Gastrocnemius medialis (tissue), 4 donors: ENCODE measurements around the gene CFB. TPM values are rescaled to one million over a fixed set of nuclear protein-coding genes. Genes with fewer than 3 reads are reported as not detected.

Experiments
- ATAC-seq, 2 donors: fragments of 150-250 bp; one replicate each; pipeline ENCODE4 v1.9.1; 2016
- DNase-seq, 2 donors: peaks; one replicate each; pipeline ENCODE4 v3.0.0-alpha.2; 2019
- H3K27ac ChIP-seq, 4 donors: fragments of 200-600 bp; sonication (generic); 1 replicate in 1 of 4; 2 replicates in 3 of 4; pipeline ENCODE4 v1.5.1; 2016 to 2018; ENCODE audit warnings: mild to moderate bottlenecking in 2 of 4, moderate library complexity in 1 of 4
- H3K27me3 ChIP-seq, 3 donors: fragments of 200-600 bp; sonication (generic) in 2 of 3; 1 replicate in 1 of 3; 2 replicates in 2 of 3; pipeline versions ENCODE4 v1.5.1 to v1.6.0; 2016 to 2019; ENCODE audit warnings: mild to moderate bottlenecking in 1 of 3, moderate library complexity in 1 of 3
- H3K36me3 ChIP-seq, 2 donors: fragments of 200-600 bp; sonication (generic) in 1 of 2; one replicate each; pipeline ENCODE4 v1.5.1; 2017 to 2018
- H3K4me1 ChIP-seq, 2 donors: fragments of 200-600 bp; sonication (generic) in 1 of 2; one replicate each; pipeline ENCODE4 v1.5.1; 2016 to 2017; ENCODE audit warnings: mild to moderate bottlenecking in 2 of 2
- H3K4me3 ChIP-seq, 4 donors: fragments of 200-600 bp; sonication (generic) in 3 of 4; 1 replicate in 1 of 4; 2 replicates in 3 of 4; pipeline ENCODE4 v1.5.1; 2016 to 2019; ENCODE audit warnings: mild to moderate bottlenecking in 2 of 4
- H3K9me3 ChIP-seq, 3 donors: fragments of 200-600 bp; sonication (generic) in 2 of 3; 1 replicate in 1 of 3; 2 replicates in 2 of 3; pipeline ENCODE4 v1.5.1; 2016 to 2019
- POLR2A ChIP-seq, 2 donors: fragments of 450-650 bp; IDR thresholded peaks; one replicate each; pipeline ENCODE4 v1.6.1; 2017; ENCODE audit warnings: antibody characterized with exemption in 2 of 2, mild to moderate bottlenecking in 2 of 2, moderate library complexity in 2 of 2
- in situ Hi-C, 4 donors: fragments of 200-750 bp; cut with MboI; loops; one replicate each; pipeline versions ENCODE4 v1.15.0 to v1.8.0; 2017; ENCODE audit warnings: low sequenced_read_pairs in 4 of 4
- intact Hi-C: fragments of 100-400 bp; cut with DNase I; formaldehyde crosslinking; loops from one replicate; pipeline ENCODE4 v1.15.1; 2023; ENCODE audit warnings: low total_unique reads
- total RNA-seq, 4 donors: library from RNA; depleted of rRNA; stranded (reverse); fragments of >200 nt; gene quantifications; one replicate each; pipeline versions ENCODE4 v1.1.0 to v1.2.3, GENCODE V29; 2016
- TF ChIP-seq, protein P1 (sequence below), 5 experiments: fragments of 450-650 bp in 3 of 5; fragments of 200-600 bp in 2 of 5; sonication (generic) in 2 of 5; IDR thresholded peaks in 4 of 5; conservative IDR thresholded peaks in 1 of 5; 1 replicate in 4 of 5; 2 replicates in 1 of 5; pipeline ENCODE4 v1.5.1; 2016 to 2019; ENCODE audit warnings: antibody characterized with exemption in 5 of 5, mild to moderate bottlenecking in 3 of 5, moderate library complexity in 3 of 5

Gene CFB
- total RNA-seq, 4 donors from 2014 or later, result 1.0 to 13.8 (median 6.1) TPM

DNA sequence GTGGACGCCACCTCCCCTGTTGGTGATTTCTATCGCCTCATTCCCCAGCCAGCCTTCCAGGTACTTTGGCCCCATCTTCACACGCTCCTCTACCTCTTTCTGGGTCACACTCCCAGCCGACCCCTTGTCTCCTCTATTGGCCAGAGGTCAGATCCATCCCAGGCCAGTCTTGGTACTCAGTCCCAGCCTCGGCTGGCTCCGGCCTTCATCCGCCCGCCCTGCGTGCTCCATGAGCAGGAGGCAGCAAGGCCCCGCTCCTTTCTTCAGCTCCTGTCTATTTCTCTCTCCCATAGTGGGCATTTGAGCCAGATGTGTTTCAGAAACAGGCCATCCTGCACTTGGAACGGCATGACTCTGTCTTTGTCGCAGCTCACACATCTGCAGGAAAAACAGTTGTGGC, 15.7 kb downstream of the CFB start:
- no peak for TF ChIP-seq POLR2A (IDR thresholded peaks at IDR 0.05)
- TF ChIP-seq, protein P1, sequence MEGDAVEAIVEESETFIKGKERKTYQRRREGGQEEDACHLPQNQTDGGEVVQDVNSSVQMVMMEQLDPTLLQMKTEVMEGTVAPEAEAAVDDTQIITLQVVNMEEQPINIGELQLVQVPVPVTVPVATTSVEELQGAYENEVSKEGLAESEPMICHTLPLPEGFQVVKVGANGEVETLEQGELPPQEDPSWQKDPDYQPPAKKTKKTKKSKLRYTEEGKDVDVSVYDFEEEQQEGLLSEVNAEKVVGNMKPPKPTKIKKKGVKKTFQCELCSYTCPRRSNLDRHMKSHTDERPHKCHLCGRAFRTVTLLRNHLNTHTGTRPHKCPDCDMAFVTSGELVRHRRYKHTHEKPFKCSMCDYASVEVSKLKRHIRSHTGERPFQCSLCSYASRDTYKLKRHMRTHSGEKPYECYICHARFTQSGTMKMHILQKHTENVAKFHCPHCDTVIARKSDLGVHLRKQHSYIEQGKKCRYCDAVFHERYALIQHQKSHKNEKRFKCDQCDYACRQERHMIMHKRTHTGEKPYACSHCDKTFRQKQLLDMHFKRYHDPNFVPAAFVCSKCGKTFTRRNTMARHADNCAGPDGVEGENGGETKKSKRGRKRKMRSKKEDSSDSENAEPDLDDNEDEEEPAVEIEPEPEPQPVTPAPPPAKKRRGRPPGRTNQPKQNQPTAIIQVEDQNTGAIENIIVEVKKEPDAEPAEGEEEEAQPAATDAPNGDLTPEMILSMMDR (IDR thresholded peaks at IDR 0.05 in 4 of 5, conservative IDR thresholded peaks at IDR 0.05 in 1 of 5), result no peak
- Histone ChIP-seq H3K4me3 (no peak overlapping the region), H3K36me3 (peaks cover 0 to 74% of the 10 kb centered on the region in 2 donors), H3K27me3 (no peaks in the 10 kb centered on the region), H3K4me1 (peaks cover 17 to 20% of the 10 kb centered on the region in 2 donors), H3K27ac (no peak overlapping the region), H3K9me3 (no peaks in the 10 kb centered on the region)
- no peak for DNase-seq
- intact Hi-C loops (no loop called here), in situ Hi-C loops (loop anchor here (25.0 kb wide), 6 partner anchors 101 to 1001 kb away; partner anchors contain the start of genes AGER (in 1 of the 4), AGPAT1 (in 1 of the 4), APOM (in 1 of the 4) and ATF6B (in 1 of the 4))
- no peak for ATAC-seq

DNA sequence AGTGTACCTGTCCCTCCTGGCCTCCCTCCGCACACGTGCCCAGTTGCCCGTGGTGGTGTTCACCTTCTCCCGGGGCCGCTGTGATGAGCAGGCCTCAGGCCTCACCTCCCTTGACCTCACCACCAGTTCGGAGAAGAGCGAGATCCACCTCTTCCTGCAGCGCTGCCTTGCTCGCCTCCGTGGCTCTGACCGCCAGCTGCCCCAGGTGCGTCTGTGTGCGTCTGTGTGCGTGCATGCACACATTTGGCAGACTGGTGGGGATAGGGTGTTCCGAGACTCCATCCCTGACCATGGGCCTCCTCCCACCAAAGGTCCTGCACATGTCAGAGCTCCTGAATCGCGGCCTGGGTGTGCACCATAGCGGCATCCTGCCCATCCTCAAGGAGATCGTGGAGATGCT, 18.0 kb downstream of the CFB start:
- Histone ChIP-seq H3K36me3 (peaks cover 0 to 74% of the 10 kb centered on the region in 2 donors), H3K9me3 (no peaks in the 10 kb centered on the region), H3K4me3 (no peak overlapping the region), H3K27ac (no peak overlapping the region), H3K27me3 (no peaks in the 10 kb centered on the region), H3K4me1 (peaks cover 4 to 7% of the 10 kb centered on the region in 2 donors)
- intact Hi-C loops (no loop called here), in situ Hi-C loops (loop anchor here (25.0 kb wide), 6 partner anchors 98 to 998 kb away; partner anchors contain the start of genes AGER (in 1 of the 4), AGPAT1 (in 1 of the 4), APOM (in 1 of the 4) and ATF6B (in 1 of the 4))
- no peak for TF ChIP-seq POLR2A (IDR thresholded peaks at IDR 0.05)
- TF ChIP-seq, protein P1 (IDR thresholded peaks at IDR 0.05 in 4 of 5, conservative IDR thresholded peaks at IDR 0.05 in 1 of 5), result no peak
- DNase-seq (no peak), ATAC-seq (no peak)

DNA sequence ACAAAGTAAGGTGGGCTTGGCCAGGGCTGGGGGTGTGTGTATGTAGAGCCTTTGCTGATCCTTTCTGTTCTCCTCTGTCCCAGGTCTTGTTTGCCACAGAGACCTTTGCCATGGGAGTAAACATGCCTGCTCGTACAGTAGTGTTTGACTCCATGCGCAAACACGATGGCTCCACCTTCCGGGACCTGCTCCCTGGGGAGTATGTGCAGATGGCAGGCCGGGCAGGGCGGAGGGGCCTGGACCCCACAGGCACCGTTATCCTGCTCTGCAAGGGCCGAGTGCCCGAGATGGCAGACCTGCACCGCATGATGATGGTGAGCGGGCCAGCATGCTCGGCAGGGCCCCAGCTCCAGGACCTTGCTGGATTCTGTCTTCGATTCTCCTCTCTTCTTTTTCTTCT, 19.8 kb downstream of the CFB start:
- intact Hi-C loops, result no loop called here
- ATAC-seq (no peak), DNase-seq (no peak)
- Histone ChIP-seq H3K27me3 (no peaks in the 10 kb centered on the region), H3K36me3 (peaks cover 0 to 77% of the 10 kb centered on the region in 2 donors), H3K4me1 (peaks cover 3 to 5% of the 10 kb centered on the region in 2 donors), H3K9me3 (no peaks in the 10 kb centered on the region), H3K27ac (no peak overlapping the region), H3K4me3 (no peak overlapping the region)
- TF ChIP-seq, protein P1 (IDR thresholded peaks at IDR 0.05 in 4 of 5, conservative IDR thresholded peaks at IDR 0.05 in 1 of 5), result no peak
- no peak for TF ChIP-seq POLR2A (IDR thresholded peaks at IDR 0.05)
- in situ Hi-C loops, result loop anchor here (25.0 kb wide), 6 partner anchors 97 to 997 kb away; partner anchors contain the start of genes AGER (in 1 of the 4), AGPAT1 (in 1 of the 4), APOM (in 1 of the 4) and ATF6B (in 1 of the 4)

DNA sequence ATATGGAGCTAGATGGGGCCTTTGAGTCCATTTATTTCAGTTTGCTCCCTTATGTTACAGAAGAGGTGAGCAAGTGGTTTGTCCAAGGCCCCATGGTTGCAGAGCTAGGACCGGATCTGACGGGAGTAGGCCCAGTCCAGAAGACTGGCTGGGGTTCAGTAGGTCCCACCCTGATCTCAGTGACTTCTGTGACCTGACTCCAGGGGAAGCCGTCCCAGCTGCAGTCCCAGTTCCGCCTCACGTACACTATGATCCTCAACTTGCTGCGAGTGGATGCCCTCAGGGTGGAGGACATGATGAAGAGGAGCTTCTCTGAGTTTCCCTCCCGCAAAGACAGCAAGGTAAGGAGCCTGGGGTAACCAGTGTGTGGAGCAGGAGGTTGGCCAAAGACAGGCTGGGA, 20.6 kb downstream of the CFB start:
- no peak for DNase-seq
- Histone ChIP-seq H3K36me3 (peaks cover 0 to 69% of the 10 kb centered on the region in 2 donors), H3K9me3 (no peaks in the 10 kb centered on the region), H3K27ac (no peak overlapping the region), H3K4me1 (peaks cover 11 to 13% of the 10 kb centered on the region in 2 donors), H3K4me3 (no peak overlapping the region), H3K27me3 (no peaks in the 10 kb centered on the region)
- no peak for ATAC-seq
- intact Hi-C loops, result no loop called here
- in situ Hi-C loops, result loop anchor here (25.0 kb wide), 6 partner anchors 96 to 996 kb away; partner anchors contain the start of genes AGER (in 1 of the 4), AGPAT1 (in 1 of the 4), APOM (in 1 of the 4) and ATF6B (in 1 of the 4)
- TF ChIP-seq POLR2A (IDR thresholded peaks at IDR 0.05), result no peak
- TF ChIP-seq, protein P1 (IDR thresholded peaks at IDR 0.05 in 4 of 5, conservative IDR thresholded peaks at IDR 0.05 in 1 of 5), result no peak
